Stimulated activated CD8-positive, alpha-beta memory T cell treated with anti-CD3 and anti-CD28 coated beads, Interleukin-2, amount 100 ng/mL, for 1 hour (primary cell): ENCODE measurements around the gene XAB2.
"Not testable (repeated sequence)": the region's sequence is repeated elsewhere in the genome, so short reads cannot be mapped to it uniquely, and the experiment has no call there.

ENCODE experiments used
- DNase-seq, 2 donors: peaks; one replicate each; pipeline ENCODE4 v3.0.0-alpha.2; 2020; ENCODE audit warnings: low read depth in 2 of 2

The XAB2 gene

GRCh38 chr19:7577422-7577821 lies 51.9 kb downstream of the XAB2 start:
- not testable (repeated sequence) for DNase-seq

DNA sequence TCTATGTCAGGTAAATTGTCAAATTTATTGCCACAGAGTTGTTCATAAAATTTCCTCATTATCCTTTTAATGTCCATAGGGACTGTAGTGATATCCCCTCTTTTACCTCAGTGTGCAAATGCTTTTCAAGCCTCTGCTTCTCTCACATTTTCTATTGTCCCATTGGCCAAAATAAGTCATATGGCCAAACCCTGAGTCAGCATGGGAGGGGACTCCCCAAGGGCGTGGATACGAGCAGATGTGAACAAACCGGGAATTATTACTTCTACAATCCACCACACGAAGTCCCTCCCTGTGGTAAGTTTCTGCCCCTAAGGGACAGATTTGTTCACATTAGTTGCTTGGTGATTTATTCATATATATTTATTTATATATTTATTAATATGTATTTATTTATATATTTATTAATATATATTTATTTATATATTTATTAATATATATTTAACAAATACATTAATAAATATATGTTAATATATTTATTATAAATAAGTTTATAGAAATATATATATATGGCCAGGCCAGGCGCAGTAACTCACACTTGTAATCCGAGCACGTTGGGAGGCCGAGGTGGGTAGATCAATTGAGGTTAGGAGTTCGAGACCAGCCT lies 53.8 kb downstream of the XAB2 start:
- no peak for DNase-seq

GRCh38 chr19:7570761-7571160 lies 58.6 kb downstream of the XAB2 start:
- DNase-seq = no peak
